D721Med (cell line): Measurements from ENCODE around the gene DDX10.
A peak's percentile ranks its signal among the peaks of the same experiment; 100 is the strongest.

Experiments used
- DNase-seq: peaks from one replicate; pipeline ENCODE4 v3.0.0; 2011; ENCODE audit warnings: low spot score; ENCODE audit not compliant: insufficient read length
- FAIRE-seq: peaks from 2 replicates; lab custom pipeline; 2011; peaks lifted over from hg19 to GRCh38; lab: Jason Lieb, UNC
- TF ChIP-seq, protein P1 (sequence below): IDR thresholded peaks from 2 replicates; pipeline ENCODE4 v1.5.1; 2012; ENCODE audit warnings: mild to moderate bottlenecking, control low read depth; ENCODE audit not compliant: insufficient read depth; ENCODE audit errors: missing control alignments

DDX10 gene

DNA sequence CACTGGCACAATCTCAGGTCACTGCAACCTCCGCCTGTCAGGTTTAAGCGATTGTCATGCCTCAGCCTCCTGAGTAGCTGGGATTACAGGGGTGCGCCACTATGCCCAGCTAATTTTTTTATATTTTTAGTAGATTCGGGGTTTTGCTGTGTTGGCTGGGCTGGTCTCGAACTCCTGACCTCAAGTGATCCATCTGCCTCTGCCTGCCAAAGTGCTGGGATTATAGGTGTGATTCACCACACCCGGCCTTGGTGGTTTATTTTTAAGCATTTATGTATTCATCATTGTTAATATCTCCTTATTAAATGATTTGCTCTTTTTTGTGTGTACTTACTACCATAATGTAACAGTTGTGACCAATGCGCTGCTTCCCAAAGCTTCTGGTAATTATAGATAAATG lies 171.7 kb downstream of the DDX10 start:
- no peak for DNase-seq
- no peak for FAIRE-seq
- TF ChIP-seq, protein P1, sequence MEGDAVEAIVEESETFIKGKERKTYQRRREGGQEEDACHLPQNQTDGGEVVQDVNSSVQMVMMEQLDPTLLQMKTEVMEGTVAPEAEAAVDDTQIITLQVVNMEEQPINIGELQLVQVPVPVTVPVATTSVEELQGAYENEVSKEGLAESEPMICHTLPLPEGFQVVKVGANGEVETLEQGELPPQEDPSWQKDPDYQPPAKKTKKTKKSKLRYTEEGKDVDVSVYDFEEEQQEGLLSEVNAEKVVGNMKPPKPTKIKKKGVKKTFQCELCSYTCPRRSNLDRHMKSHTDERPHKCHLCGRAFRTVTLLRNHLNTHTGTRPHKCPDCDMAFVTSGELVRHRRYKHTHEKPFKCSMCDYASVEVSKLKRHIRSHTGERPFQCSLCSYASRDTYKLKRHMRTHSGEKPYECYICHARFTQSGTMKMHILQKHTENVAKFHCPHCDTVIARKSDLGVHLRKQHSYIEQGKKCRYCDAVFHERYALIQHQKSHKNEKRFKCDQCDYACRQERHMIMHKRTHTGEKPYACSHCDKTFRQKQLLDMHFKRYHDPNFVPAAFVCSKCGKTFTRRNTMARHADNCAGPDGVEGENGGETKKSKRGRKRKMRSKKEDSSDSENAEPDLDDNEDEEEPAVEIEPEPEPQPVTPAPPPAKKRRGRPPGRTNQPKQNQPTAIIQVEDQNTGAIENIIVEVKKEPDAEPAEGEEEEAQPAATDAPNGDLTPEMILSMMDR, result no peak

DNA sequence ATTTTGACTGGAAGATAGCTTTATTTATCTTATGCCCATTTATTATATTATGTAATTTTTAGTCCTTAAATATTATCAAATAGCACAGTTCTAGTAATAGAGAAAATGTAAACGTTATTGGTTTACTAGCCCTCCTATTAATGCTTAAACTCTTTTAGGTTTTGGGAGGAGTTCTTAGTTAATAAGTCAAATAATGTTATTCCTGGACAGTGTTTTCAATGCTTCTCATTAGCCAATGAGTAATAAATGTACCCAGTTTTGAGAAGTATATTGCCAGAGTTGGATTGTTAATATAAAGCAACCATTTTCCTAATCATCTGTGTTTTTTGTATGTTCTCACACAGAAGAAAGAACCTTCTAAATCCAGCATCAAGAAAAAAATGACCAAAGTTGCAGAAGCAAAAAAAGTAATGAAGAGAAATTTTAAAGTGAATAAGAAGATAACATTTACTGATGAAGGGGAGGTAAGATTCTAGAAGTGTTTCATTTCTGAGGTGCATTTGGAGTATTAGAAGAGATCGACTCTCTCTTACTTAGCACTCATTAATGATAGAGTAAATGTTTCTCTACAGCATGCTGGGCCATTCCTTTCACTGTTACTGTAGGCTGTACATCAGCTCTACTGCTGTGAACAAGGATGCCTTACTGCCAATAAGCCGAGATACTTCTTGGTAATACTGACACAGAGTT lies 173.4 kb downstream of the DDX10 start:
- DNase-seq (no peak), FAIRE-seq (no peak)
- TF ChIP-seq, protein P1, result no peak

- no peak for DNase-seq
These were observed 173.9 kb downstream of the DDX10 start for GRCh38 chr11:108838792-108839105.

GRCh38 chr11:108846009-108846408 lies 181.1 kb downstream of the DDX10 start:
- FAIRE-seq (no peak), DNase-seq (no peak)
- TF ChIP-seq, protein P1, result no peak

More at GRCh38 chr11:108838792-108839105, 173.9 kb downstream of the DDX10 start:
- TF ChIP-seq, protein P1, result no peak
- no peak for FAIRE-seq

GRCh38 chr11:108847298-108847990 lies 182.6 kb downstream of the DDX10 start:
- TF ChIP-seq, protein P1, result no peak
- no peak for DNase-seq
- no peak for FAIRE-seq

DNA sequence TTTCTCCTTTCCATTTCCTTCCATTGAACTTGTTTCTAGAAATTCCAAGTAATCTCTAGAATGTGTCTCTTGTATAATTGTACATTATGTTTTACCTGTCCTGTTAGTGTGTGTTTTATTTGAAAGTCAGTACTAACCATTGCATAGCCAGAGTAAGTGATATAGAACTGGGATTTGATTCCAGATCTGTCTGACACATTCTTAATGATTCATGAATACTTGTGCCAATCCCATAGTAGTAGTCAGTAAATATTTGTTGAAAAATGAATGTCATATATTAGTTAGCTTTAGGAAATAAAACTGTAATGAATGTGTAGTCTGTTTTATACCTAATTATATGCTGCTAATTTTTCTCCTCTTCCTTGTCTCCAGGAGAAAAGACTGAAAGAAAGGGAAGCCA lies 186.9 kb downstream of the DDX10 start:
- peak; percentile 63 for FAIRE-seq
- TF ChIP-seq, protein P1, result no peak
- no peak for DNase-seq

DNA sequence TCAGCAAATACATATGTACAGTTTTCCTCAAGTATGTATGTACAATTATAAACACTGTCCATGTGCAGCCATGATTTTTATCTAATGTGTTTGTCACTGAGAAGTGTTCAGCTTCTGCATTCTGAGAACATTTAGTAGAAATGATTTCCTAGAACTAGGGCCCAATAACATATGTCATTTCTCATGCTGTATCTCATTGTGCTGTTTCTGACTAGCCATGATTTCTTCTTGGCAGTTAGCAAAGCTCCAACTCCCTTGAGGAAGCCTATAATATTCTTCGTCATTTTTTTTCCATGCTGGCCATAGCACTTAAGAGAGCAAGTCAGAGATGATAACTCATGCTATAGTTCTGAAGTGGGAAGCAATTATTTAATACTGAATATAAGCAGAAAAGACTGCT lies 187.8 kb downstream of the DDX10 start:
- no peak for DNase-seq
- FAIRE-seq, result no peak
- TF ChIP-seq, protein P1, result no peak
